ENCODE results near the gene SLC25A21.

DNA sequence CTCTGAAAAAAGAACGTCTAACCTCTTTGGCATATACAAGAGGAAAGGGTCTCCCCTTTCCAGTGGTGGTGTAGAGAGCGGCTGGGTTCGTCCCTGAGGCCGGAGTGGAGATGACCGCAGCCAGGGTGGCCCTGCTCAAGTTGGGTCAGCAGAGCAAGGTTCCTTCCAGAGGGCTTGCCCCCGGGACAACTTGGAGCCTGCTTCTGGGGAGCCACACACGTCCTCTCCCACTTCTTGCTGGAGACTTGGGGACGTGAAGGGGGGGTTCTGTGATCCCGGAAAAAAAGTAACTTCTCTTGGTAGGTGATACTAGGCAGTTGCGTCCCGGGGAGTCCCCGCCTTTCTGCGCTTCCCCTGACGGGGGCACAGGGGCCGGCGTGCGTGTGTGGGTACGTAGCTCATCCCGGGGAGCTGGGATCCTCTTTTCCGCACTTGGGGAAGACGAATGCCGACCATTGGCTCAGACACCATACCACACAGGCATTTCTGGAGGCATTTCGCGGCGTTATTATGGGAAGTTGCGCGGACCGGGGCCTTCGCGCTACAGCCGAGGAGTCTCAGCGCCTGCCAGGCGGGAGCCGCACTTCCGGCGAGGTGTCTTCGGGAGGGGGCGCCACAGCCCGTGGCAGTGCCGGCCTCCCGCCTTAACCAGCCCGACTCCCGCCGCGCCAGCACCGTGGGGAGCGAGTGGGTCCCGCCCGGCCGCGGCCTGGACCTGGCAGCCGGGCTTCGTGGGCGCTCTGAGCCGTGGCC is 525.6 kb downstream of the SLC25A21 start:
- TF ChIP-seq POLR2AphosphoS5 (IDR thresholded peaks at IDR 0.05) = no peak
- TF ChIP-seq POLR2A (IDR thresholded peaks at IDR 0.05; ENCODE audit: low read depth) = no peak
- TF ChIP-seq, protein P1, sequence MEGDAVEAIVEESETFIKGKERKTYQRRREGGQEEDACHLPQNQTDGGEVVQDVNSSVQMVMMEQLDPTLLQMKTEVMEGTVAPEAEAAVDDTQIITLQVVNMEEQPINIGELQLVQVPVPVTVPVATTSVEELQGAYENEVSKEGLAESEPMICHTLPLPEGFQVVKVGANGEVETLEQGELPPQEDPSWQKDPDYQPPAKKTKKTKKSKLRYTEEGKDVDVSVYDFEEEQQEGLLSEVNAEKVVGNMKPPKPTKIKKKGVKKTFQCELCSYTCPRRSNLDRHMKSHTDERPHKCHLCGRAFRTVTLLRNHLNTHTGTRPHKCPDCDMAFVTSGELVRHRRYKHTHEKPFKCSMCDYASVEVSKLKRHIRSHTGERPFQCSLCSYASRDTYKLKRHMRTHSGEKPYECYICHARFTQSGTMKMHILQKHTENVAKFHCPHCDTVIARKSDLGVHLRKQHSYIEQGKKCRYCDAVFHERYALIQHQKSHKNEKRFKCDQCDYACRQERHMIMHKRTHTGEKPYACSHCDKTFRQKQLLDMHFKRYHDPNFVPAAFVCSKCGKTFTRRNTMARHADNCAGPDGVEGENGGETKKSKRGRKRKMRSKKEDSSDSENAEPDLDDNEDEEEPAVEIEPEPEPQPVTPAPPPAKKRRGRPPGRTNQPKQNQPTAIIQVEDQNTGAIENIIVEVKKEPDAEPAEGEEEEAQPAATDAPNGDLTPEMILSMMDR (IDR thresholded peaks at IDR 0.05) = no peak
